ENCODE results near the gene TAPBP.
"Not testable (repeated sequence)": the region's sequence is repeated elsewhere in the genome, so short reads cannot be mapped to it uniquely, and the experiment has no call there.

TAPBP gene

GRCh38 chr6:33272275-33273128, 41.4 kb downstream of the TAPBP start:
- H3K4me1 Mint-ChIP-seq (ENCODE audit: low read depth) = peaks cover 46% of the 10 kb centered on the region
- H3K9me3 Mint-ChIP-seq = no peaks in the 10 kb centered on the region
- H3K27ac Mint-ChIP-seq = peak overlapping the region; percentile 100
- no peaks in the 10 kb centered on the region for H3K27me3 Mint-ChIP-seq (ENCODE audit: low read depth)
- H3K4me3 Mint-ChIP-seq = peak overlapping the region; percentile 100
- DNase-seq (ENCODE audit: low spot score) = no peak
- H3K36me3 Mint-ChIP-seq (ENCODE audit: low read depth) = peaks cover 68% of the 10 kb centered on the region

- Mint-ChIP-seq H3K4me1 (ENCODE audit: low read depth) (peaks cover 45% of the 10 kb centered on the region), H3K27me3 (ENCODE audit: low read depth) (no peaks in the 10 kb centered on the region), H3K27ac (peak within 1 kb of the TSS; percentile 100), H3K4me3 (peak within 1 kb of the TSS; percentile 100), H3K36me3 (ENCODE audit: low read depth) (peaks cover 67% of the 10 kb centered on the region), H3K9me3 (no peaks in the 10 kb centered on the region)
- DNase-seq (ENCODE audit: low spot score) = peak; percentile 92
Measured at GRCh38 chr6:33271468-33272274, 42.2 kb downstream of the TAPBP start, which contains the start of the genes RPS18 and VPS52. Gene RPS18 (plus strand): TSS chr6:33272075. CDS start chr6:33272120, 45 bp downstream. Gene VPS52 (minus strand): TSS chr6:33271876. CDS start chr6:33271675, 201 bp downstream.

GRCh38 chr6:33271117-33271467, 42.8 kb downstream of the TAPBP start:
- DNase-seq (ENCODE audit: low spot score) = no peak
- peak overlapping the region; percentile 100 for H3K27ac Mint-ChIP-seq
- H3K4me1 Mint-ChIP-seq (ENCODE audit: low read depth) = peaks cover 40% of the 10 kb centered on the region
- H3K4me3 Mint-ChIP-seq = peak overlapping the region; percentile 100
- H3K36me3 Mint-ChIP-seq (ENCODE audit: low read depth) = peaks cover 67% of the 10 kb centered on the region
- H3K9me3 Mint-ChIP-seq = no peaks in the 10 kb centered on the region
- H3K27me3 Mint-ChIP-seq (ENCODE audit: low read depth) = no peaks in the 10 kb centered on the region

DNA sequence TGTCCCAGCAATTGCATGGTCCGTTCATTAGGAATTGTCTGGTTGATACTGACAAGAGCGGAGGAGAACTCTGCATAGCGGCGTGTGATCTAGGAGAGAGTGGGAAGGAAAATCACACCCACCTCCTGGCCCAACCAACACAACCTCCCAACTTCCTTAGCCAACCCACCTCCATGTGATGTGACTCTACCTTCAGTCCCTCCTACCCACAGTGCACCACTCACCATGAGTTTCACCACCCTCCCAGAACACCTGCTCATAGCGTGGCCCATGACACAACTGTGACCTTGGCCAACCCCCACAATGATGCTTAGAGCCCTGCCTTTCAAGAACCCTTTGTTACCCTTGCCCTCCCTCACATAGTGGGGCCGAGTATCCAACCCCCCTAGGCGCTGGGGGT, 49.9 kb downstream of the TAPBP start:
- no peaks in the 10 kb centered on the region for H3K27me3 Mint-ChIP-seq (ENCODE audit: low read depth)
- DNase-seq (ENCODE audit: low spot score) = no peak
- H3K9me3 Mint-ChIP-seq = no peaks in the 10 kb centered on the region
- H3K36me3 Mint-ChIP-seq (ENCODE audit: low read depth) = peaks cover 53% of the 10 kb centered on the region
- no peak overlapping the region for H3K4me3 Mint-ChIP-seq
- H3K27ac Mint-ChIP-seq = peak overlapping the region; percentile 13
- peaks cover 2% of the 10 kb centered on the region for H3K4me1 Mint-ChIP-seq (ENCODE audit: low read depth)

DNA sequence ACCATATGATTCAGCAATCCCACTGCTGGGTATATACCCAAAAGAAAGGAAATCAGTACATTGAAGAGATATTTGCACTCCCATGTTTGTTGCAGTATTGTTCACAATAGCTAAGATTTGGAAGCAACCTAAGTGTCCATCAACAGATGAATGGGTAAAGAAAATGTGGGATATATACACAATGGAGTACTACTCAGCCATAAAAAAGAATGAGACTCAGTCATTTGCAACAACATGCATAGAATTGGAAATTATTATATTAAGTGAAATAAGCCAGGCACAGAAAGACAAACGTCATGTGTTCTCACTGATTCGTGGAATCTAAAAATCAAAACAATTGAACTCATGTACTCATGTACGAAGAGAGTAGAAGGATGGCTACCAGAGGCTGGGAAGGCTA, 51.4 kb downstream of the TAPBP start:
- H3K27ac Mint-ChIP-seq; H3K4me3 Mint-ChIP-seq; H3K27me3 Mint-ChIP-seq (ENCODE audit: low read depth); DNase-seq (ENCODE audit: low spot score); H3K4me1 Mint-ChIP-seq (ENCODE audit: low read depth); H3K9me3 Mint-ChIP-seq: not testable (repeated sequence)
- H3K36me3 Mint-ChIP-seq (ENCODE audit: low read depth) = peaks cover 49% of the 10 kb centered on the region

DNA sequence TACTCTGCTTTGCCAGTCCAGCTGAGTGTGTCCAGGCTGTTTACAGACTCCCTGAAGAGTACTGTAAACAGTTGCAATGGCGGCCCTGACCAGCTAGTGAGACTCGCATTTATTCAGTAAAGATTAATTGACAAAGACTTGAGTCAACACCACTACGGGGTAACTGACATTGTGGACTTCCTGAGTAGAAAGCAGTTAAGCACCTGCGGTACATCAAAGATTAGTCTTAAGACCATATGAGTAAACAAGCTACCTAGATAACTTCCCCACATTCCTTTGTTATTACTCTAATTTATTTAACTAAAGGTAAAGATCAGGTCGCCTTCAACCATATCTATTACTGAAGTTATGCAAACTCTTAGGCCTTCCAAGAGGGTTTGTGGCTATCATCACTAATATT, 54.8 kb downstream of the TAPBP start:
- no peak overlapping the region for H3K4me3 Mint-ChIP-seq
- no peaks in the 10 kb centered on the region for H3K9me3 Mint-ChIP-seq
- no peaks in the 10 kb centered on the region for H3K27me3 Mint-ChIP-seq (ENCODE audit: low read depth)
- H3K36me3 Mint-ChIP-seq (ENCODE audit: low read depth) = peaks cover 38% of the 10 kb centered on the region
- no peak for DNase-seq (ENCODE audit: low spot score)
- H3K4me1 Mint-ChIP-seq (ENCODE audit: low read depth) = peaks cover 2% of the 10 kb centered on the region
- H3K27ac Mint-ChIP-seq = no peak overlapping the region

- H3K27ac Mint-ChIP-seq = no peak overlapping the region
- H3K27me3 Mint-ChIP-seq (ENCODE audit: low read depth) = no peaks in the 10 kb centered on the region
- no peak for DNase-seq (ENCODE audit: low spot score)
- H3K4me1 Mint-ChIP-seq (ENCODE audit: low read depth) = peaks cover 24% of the 10 kb centered on the region
- H3K4me3 Mint-ChIP-seq = no peak overlapping the region
- peaks cover 32% of the 10 kb centered on the region for H3K36me3 Mint-ChIP-seq (ENCODE audit: low read depth)
- no peaks in the 10 kb centered on the region for H3K9me3 Mint-ChIP-seq
Measured at GRCh38 chr6:33254591-33254990, 59.3 kb downstream of the TAPBP start.

DNA sequence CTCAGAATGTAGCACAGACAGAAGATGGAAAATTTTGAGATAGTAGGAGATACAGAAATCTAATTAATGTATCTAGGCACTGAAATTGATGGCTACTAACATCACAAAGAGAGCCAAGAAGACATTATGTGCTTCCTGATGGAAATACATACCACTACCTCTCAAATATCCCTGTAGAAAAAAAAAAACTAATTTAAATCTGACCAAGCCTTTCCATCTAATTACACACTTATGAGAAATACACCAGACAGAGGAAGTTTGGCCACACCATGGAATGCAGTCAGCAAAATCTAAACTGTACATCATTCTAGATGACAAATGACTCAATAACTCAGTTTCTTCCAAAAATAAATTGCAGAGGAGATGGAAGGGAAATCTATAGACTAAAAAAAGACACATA, 61.1 kb downstream of the TAPBP start:
- Mint-ChIP-seq H3K4me1 (ENCODE audit: low read depth) (peaks cover 36% of the 10 kb centered on the region), H3K27me3 (ENCODE audit: low read depth) (no peaks in the 10 kb centered on the region), H3K9me3 (no peaks in the 10 kb centered on the region), H3K27ac (no peak overlapping the region), H3K36me3 (ENCODE audit: low read depth) (peaks cover 31% of the 10 kb centered on the region), H3K4me3 (no peak overlapping the region)
- DNase-seq (ENCODE audit: low spot score) = no peak

DNA sequence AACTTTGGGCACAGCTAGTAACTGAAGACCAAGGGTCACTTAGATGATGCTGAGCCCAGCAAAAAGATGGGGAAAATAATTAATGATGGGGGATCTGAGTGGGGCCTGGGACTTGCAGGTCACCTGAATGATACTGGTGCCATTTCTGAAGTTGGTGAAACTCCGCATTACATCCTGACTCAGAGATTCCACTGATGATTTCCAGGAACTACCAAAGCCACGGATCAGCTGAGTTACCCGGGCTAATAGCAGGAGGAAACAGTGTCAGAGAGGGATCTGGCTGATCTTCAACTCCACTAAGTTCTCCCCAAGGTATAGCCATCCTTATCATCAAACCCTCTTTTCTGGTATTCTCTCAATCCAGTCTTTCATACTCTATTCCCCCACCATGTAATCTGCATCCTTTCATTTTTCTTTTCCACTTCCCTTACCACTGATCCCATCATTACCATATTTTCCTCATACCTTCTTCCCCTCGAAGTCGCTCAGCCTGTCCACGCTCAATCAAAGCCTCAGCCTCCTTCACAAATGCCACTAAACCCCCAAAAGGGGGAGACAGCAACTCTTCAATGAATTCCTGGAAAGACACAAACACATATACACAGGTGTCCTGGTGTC, 62.4 kb downstream of the TAPBP start:
- Mint-ChIP-seq H3K27me3 (ENCODE audit: low read depth) (peaks cover 3% of the 10 kb centered on the region), H3K4me3 (peak overlapping the region; percentile 40), H3K4me1 (ENCODE audit: low read depth) (peaks cover 36% of the 10 kb centered on the region), H3K9me3 (no peaks in the 10 kb centered on the region), H3K36me3 (ENCODE audit: low read depth) (peaks cover 29% of the 10 kb centered on the region), H3K27ac (peak overlapping the region; percentile 76)
- DNase-seq (ENCODE audit: low spot score) = no peak

DNA sequence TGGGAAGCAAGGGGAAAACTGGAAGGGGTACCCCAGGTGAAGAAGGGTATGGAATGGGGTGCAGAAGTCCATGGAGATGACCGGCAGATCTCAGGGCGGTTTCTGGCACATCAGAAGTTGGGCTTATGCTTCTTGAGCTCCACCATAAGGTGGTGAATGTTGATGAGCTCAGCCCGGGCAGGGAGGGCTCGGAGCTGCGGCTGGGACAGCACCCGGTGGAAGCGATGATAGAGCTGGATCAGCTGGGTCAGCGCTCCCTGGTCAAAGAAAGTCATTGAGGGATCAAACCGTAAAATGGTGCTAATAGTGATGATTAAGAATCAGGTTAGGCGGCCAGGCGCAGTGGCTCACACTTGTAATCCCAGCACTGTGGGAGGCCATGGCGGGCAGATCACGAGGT, 63.1 kb downstream of the TAPBP start:
- H3K4me1 Mint-ChIP-seq (ENCODE audit: low read depth) = peaks cover 36% of the 10 kb centered on the region
- no peaks in the 10 kb centered on the region for H3K9me3 Mint-ChIP-seq
- peaks cover 26% of the 10 kb centered on the region for H3K36me3 Mint-ChIP-seq (ENCODE audit: low read depth)
- peaks cover 4% of the 10 kb centered on the region for H3K27me3 Mint-ChIP-seq (ENCODE audit: low read depth)
- DNase-seq (ENCODE audit: low spot score) = no peak
- H3K27ac Mint-ChIP-seq = peak overlapping the region; percentile 90
- H3K4me3 Mint-ChIP-seq = peak overlapping the region; percentile 95

- peak overlapping the region; percentile 90 for H3K27ac Mint-ChIP-seq
- H3K36me3 Mint-ChIP-seq (ENCODE audit: low read depth) = peaks cover 25% of the 10 kb centered on the region
- H3K27me3 Mint-ChIP-seq (ENCODE audit: low read depth) = peaks cover 4% of the 10 kb centered on the region
- no peaks in the 10 kb centered on the region for H3K9me3 Mint-ChIP-seq
- peak overlapping the region; percentile 95 for H3K4me3 Mint-ChIP-seq
- peak; percentile 20 for DNase-seq (ENCODE audit: low spot score)
- H3K4me1 Mint-ChIP-seq (ENCODE audit: low read depth) = peaks cover 36% of the 10 kb centered on the region
Measured at GRCh38 chr6:33249732-33250630, 63.9 kb downstream of the TAPBP start.

Data from T-helper 2 cell treated with Interferon-gamma antibody and Interleukin-4, amounts not matched to agents 5 μg/mL and 100 μg/mL, for 36 hours (primary cell).